Large intestine (tissue), 3 donors: ENCODE results near the gene CHD6. TPM values are rescaled to one million over a fixed set of nuclear protein-coding genes. Genes with fewer than 3 reads are reported as not detected.
A peak's percentile ranks its signal among the peaks of the same experiment; 100 is the strongest.

Experiments
- DNase-seq, 2 donors: peaks; one replicate each; pipeline versions ENCODE4 v3.0.0 to v3.0.0-alpha.2; 2013
- H3K27ac ChIP-seq: one replicate; pipeline ENCODE4 v1.5.1; 2013; ENCODE audit warnings: low read length
- H3K27me3 ChIP-seq: 2 replicates; pipeline ENCODE4 v1.6.1; 2013; ENCODE audit warnings: low read length; ENCODE audit not compliant: control insufficient read depth, insufficient read depth
- H3K36me3 ChIP-seq: 2 replicates; pipeline ENCODE4 v1.6.1; 2013; ENCODE audit warnings: low read length; ENCODE audit not compliant: control insufficient read depth, insufficient read depth
- H3K4me1 ChIP-seq: one replicate; pipeline ENCODE4 v1.6.1; 2013; ENCODE audit warnings: low read length; ENCODE audit not compliant: control insufficient read depth, insufficient read depth
- H3K4me3 ChIP-seq: one replicate; pipeline ENCODE4 v1.5.1; 2013; ENCODE audit warnings: low read length
- H3K9me3 ChIP-seq: one replicate; pipeline ENCODE4 v1.6.1; 2013; ENCODE audit warnings: mild to moderate bottlenecking, low read depth, low read length, moderate library complexity; ENCODE audit not compliant: control insufficient read depth
- WGBS: methylation state at CpG from one replicate; pipeline ENCODE4 v1.1.5; 2013; ENCODE audit warnings: low lambda C conversion rate; ENCODE audit not compliant: insufficient coverage; 5-methylcytosine and 5-hydroxymethylcytosine counted together
- polyA plus RNA-seq: library from polyadenylated mRNA; unstranded; fragments of 120-200 nt; gene quantifications from one replicate; pipeline ENCODE4 v1.2.1, GENCODE V29; 2013

The CHD6 gene
- polyA plus RNA-seq, 1 donor, result 24.0 TPM

DNA sequence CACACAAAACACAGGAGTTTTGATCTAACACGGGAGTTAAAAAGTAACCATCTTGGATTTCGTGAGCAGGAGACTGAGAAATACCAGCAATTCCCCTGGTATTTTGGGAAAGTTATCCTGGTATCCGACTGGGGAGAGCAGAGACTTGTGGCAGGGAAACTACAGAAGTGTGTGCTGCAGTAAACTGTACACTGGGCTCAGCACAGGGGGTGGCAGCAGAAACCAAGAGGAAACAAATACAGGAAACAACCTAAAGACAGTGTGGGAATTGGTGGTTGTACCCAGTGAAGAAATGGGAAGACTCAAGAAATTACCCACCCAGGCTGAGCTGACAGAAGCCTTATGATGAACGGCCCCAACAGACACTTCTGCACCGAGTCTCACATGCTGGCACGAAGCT lies 109.8 kb downstream of the CHD6 start:
- peaks cover 14% of the 10 kb centered on the region for H3K4me1 ChIP-seq
- H3K27me3 ChIP-seq, result no peaks in the 10 kb centered on the region
- DNase-seq, result no peak
- H3K36me3 ChIP-seq, result peaks cover 10% of the 10 kb centered on the region
- H3K9me3 ChIP-seq, result peaks cover 4% of the 10 kb centered on the region
- no CpG with 5 or more reads among the region's 6 CpGs for WGBS
- H3K4me3 ChIP-seq, result no peak overlapping the region
- H3K27ac ChIP-seq, result no peak overlapping the region

DNA sequence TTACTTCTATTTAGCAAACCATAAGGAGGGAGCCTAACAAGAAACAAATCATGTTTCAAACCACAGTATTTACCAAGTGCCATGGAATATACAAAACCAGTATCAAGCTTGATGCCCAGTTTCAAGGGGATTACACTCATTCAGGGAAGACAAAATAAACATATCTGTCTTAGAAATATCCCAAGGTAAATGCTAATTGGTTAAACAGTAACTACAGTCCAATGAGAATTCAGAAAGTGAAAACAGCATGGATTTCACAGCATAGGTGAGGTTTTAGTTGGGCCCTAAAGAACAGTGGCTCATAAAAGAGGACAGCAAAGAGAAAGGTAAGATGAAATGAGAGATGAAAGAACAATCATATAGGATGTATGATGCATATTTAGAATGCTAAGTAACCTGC lies 110.3 kb downstream of the CHD6 start:
- H3K27ac ChIP-seq, result no peak overlapping the region
- H3K27me3 ChIP-seq, result no peaks in the 10 kb centered on the region
- peaks cover 4% of the 10 kb centered on the region for H3K9me3 ChIP-seq
- peaks cover 14% of the 10 kb centered on the region for H3K4me1 ChIP-seq
- peak in 1 of 2 donors; percentile 13 for DNase-seq
- peaks cover 9% of the 10 kb centered on the region for H3K36me3 ChIP-seq
- H3K4me3 ChIP-seq, result no peak overlapping the region

DNA sequence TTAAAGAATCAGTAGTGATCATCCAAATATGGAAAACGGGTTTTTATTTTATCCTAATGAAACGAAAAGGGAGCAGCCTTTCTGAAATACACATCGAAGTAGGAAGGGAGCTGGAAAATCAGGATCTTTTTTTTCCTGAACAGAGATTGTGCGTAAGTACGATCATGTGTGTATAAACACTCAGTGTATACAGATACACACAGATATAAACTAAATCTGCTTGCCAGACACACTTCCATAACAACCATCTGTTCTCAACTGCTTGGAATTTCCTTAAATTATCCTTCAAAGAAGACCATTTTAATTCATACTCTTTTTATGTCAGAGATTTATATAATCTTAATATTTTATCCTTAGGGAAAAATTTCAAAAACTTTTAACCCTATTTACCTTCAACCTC lies 110.7 kb downstream of the CHD6 start:
- no peaks in the 10 kb centered on the region for H3K27me3 ChIP-seq
- no peak overlapping the region for H3K4me3 ChIP-seq
- H3K27ac ChIP-seq, result no peak overlapping the region
- peaks cover 5% of the 10 kb centered on the region for H3K36me3 ChIP-seq
- H3K4me1 ChIP-seq, result peaks cover 14% of the 10 kb centered on the region
- WGBS, result 60% methylated on average over 1 of the region's 5 CpGs
- no peak for DNase-seq
- peaks cover 4% of the 10 kb centered on the region for H3K9me3 ChIP-seq

DNA sequence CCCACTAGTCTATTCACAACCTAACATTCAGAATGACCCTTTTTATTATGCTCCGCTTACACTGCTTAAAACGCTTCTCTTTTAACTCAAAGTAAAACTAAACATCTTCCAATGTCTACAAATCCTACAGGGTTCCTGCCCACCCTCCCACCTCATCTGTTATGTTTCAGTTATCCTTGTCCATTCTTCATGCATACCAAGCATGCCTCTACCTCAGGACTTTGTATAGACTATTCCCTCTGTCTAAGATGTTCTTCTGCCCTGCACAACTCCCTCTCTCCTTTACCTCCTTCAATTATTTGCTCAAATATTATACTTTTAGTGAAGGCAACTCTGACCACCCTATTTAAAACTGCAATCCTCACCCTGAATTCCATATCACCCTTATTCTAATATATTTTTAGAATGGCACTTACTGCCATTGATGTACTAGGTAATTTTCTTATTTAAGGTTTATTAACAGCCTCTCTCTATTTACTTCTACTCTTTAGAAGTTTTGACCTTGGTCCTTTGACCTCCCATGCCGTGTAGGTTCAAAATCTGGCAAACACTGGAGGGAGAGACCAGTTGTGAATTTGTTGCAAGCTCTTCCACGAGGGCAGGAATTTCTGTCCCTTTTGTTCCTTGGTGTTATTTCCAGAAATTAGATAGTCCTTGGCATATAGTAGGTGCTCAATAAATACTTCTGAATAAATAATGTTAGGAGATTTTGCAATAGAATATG lies 111.8 kb downstream of the CHD6 start:
- 81% methylated on average over 2 of the region's 4 CpGs for WGBS
- Histone ChIP-seq H3K36me3 (peaks cover 2% of the 10 kb centered on the region), H3K27ac (no peak overlapping the region), H3K9me3 (peaks cover 4% of the 10 kb centered on the region), H3K4me1 (peaks cover 12% of the 10 kb centered on the region), H3K27me3 (no peaks in the 10 kb centered on the region), H3K4me3 (no peak overlapping the region)
- DNase-seq, result no peak

DNA sequence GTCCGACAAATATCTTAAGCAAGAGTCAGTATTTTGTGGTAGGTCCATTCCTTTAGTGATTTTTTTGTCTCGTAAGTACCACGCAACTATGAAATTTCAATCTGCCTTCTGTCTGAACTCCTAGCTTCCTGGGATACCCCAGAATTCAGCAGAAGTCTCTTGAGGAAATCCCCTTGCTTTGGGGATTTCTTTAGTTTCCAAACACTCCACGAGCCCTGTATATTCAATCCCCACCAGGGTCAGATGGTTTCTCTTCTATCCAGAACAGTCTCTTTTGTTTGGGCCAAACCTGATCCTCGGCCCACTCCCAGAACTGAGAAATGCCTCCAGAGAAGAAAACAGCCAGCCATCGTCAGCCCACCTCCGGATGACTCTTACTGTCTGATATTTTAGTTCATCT lies 113.0 kb downstream of the CHD6 start:
- Histone ChIP-seq H3K36me3 (peaks cover 2% of the 10 kb centered on the region), H3K4me3 (no peak overlapping the region), H3K27ac (no peak overlapping the region), H3K27me3 (no peaks in the 10 kb centered on the region), H3K9me3 (peaks cover 4% of the 10 kb centered on the region), H3K4me1 (peaks cover 7% of the 10 kb centered on the region)
- DNase-seq, result no peak
- 100% methylated on average over 1 of the region's 7 CpGs for WGBS

DNA sequence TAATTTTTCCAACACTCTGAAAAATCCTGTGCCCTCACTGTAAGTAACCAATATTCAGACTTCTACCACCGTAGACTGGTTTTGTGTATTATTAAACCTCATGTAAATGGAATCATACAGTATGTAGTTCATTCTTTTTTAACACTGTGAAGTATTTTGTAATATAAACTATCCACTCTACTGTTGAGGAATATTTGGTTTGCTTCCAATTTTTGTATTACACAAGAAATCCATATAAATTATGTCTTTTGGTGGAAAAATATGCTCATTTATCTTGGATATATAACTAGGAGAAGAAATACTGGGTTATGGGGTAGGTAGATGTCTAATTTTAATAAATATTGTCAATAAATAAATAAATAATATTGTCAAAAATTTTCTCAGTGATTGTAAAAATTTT lies 116.8 kb downstream of the CHD6 start:
- Histone ChIP-seq H3K27ac (no peak overlapping the region), H3K36me3 (peaks cover 10% of the 10 kb centered on the region), H3K4me1 (no peaks in the 10 kb centered on the region), H3K4me3 (no peak overlapping the region), H3K9me3 (peaks cover 4% of the 10 kb centered on the region), H3K27me3 (no peaks in the 10 kb centered on the region)
- no CpG with 5 or more reads among the region's 1 CpG for WGBS
- no peak for DNase-seq

DNA sequence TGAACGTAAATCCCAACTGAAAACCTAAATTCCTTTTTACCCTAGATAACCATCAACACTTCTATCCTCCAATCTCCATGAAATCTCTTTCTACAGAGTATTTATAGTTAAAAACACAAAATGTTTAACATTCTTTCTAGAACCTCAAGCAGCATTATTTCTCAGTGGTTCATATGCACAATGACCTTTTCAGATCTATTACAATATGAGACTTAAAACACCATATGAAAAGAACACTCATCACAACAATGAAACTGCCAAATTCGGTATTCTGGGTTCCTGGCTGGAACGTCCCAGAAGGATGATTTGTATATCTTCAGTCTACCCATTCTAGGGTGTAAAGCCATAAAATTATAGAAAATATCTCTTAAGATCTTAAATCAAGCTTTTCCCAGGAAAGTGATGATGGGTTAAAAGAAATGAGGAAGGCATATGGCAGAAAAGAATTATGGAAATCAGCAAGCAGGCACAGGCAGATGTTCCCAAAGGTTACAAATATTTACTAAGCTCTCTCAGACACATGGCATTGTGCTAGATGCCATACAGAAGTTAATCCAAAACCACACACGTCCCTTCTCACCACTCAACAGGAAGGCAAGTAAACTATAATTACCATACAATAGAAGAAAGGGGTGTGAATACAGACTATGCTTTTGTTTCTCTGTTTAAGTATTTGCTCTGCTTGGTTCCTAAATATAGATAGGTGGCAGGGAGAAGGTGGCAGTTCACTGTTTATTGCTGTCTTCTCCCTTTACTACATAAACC lies 118.0 kb downstream of the CHD6 start:
- H3K4me3 ChIP-seq, result no peak overlapping the region
- no peaks in the 10 kb centered on the region for H3K4me1 ChIP-seq
- no peak overlapping the region for H3K27ac ChIP-seq
- H3K36me3 ChIP-seq, result peaks cover 16% of the 10 kb centered on the region
- WGBS, result 71% methylated on average over 1 of the region's 4 CpGs
- H3K9me3 ChIP-seq, result peaks cover 4% of the 10 kb centered on the region
- DNase-seq, result no peak
- H3K27me3 ChIP-seq, result no peaks in the 10 kb centered on the region

DNA sequence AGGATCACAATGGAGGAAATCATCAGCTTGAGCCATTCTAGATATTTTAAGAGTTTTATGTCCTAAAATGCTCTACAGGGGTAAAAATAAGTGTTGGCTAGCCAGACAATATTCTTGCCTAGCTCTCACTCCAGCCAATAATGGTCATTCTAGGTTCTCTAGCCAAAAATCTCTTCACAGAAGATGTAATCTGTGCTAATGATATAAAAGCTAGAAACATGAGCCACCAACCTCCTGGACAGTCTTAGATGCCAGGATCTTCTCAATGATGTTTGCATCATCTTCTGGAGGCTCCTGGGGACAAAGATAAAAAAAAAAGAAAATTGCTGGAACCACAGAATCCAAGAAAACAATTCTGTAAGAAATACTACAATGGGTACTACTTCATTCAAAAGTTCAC lies 119.1 kb downstream of the CHD6 start:
- H3K27ac ChIP-seq, result no peak overlapping the region
- DNase-seq, result no peak
- no peak overlapping the region for H3K4me3 ChIP-seq
- H3K4me1 ChIP-seq, result no peaks in the 10 kb centered on the region
- peaks cover 15% of the 10 kb centered on the region for H3K36me3 ChIP-seq
- H3K27me3 ChIP-seq, result no peaks in the 10 kb centered on the region
- no peaks in the 10 kb centered on the region for H3K9me3 ChIP-seq

DNA sequence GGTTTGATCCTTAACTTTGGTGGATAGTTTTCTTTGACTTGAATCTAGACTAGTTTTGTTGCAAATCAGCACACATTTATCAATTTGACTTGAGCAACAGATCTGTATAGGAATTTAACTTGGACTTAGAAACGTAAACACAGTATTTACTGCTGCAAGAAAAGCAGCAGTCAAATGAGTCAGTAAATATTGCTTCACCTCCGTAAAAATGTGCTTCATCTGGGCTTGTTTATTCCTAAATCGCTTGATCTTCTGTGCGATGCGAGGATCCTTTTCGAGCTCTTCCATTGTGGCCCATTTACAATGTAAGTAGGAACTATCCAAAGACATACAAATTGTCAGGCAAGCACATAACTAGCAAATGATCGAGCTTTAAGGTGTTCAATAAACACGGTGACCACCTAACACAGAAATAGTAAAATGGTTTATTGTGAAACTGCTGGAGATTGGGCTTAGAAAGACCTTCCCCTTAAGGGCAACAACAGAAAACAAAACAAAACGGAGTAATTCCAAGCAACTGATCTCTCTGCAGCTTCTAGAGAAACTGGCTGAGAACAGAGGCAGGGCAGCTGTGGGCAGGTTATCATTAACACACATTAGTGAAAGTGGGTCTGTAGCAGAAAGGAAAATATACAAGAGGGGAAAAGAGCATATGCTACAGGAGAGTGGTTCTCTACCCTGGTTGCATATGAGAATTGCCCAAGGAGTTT lies 120.8 kb downstream of the CHD6 start:
- 92% methylated on average over 2 of the region's 9 CpGs for WGBS
- H3K4me1 ChIP-seq, result no peaks in the 10 kb centered on the region
- no peak overlapping the region for H3K27ac ChIP-seq
- no peak overlapping the region for H3K4me3 ChIP-seq
- peaks cover 28% of the 10 kb centered on the region for H3K36me3 ChIP-seq
- no peak for DNase-seq
- no peaks in the 10 kb centered on the region for H3K27me3 ChIP-seq
- H3K9me3 ChIP-seq, result no peaks in the 10 kb centered on the region

DNA sequence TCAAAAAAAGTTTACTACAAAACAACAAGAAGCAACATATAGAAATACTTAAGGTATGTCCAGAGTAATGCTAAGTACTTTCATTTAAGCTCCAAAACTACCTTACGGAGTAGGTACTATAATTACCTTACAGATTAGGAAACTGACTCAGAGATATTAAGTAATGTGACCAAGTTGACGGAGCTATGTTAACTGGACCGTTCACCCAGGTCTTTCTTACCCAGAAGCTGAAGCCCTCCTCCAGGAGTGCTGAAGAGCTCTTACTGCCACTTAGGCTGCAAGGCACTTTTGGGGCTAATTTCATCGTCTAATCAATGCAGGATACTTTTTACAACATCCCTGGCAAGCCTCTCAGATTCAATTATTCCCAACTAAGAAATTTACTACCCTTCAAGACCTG lies 123.7 kb downstream of the CHD6 start:
- no peak overlapping the region for H3K4me3 ChIP-seq
- H3K36me3 ChIP-seq, result peaks cover 52% of the 10 kb centered on the region
- DNase-seq, result no peak
- H3K9me3 ChIP-seq, result no peaks in the 10 kb centered on the region
- H3K4me1 ChIP-seq, result no peaks in the 10 kb centered on the region
- no peak overlapping the region for H3K27ac ChIP-seq
- WGBS, result no CpG with 5 or more reads among the region's 4 CpGs
- no peaks in the 10 kb centered on the region for H3K27me3 ChIP-seq
